ENCODE data around the gene COL18A1.

Gene COL18A1

DNA sequence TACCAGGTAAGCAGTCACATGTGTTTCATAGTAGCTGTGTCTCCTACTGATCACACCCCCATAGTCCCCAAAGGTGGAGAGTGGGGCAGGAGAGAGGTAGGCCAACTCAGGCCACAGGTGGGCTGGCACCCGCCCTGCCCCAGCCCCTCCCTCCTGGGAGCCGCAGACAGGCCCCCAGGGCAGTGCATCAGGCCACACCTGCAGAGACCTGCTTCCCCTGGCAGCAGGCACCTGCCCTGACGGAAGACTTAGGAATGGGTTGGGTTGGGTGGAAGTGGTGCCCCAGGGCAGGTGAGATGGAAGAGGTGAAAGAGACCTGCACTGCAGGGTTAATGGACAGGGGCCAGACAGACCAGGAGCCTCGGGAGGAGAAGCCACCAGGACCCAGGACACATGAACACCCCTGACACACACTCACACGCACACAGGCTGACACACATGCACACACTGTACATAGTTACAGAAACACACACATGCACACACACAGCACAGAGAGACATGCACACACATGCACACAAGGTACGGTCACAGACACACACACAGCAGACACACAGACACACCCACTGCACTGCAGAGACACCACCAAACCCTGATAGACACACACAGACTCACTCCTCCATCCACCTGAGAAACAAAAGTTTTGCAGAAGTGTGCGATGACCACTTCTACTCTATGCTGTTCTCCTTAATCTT lies 1.7 kb upstream of the COL18A1 start:
- no peak for DNase-seq

DNA sequence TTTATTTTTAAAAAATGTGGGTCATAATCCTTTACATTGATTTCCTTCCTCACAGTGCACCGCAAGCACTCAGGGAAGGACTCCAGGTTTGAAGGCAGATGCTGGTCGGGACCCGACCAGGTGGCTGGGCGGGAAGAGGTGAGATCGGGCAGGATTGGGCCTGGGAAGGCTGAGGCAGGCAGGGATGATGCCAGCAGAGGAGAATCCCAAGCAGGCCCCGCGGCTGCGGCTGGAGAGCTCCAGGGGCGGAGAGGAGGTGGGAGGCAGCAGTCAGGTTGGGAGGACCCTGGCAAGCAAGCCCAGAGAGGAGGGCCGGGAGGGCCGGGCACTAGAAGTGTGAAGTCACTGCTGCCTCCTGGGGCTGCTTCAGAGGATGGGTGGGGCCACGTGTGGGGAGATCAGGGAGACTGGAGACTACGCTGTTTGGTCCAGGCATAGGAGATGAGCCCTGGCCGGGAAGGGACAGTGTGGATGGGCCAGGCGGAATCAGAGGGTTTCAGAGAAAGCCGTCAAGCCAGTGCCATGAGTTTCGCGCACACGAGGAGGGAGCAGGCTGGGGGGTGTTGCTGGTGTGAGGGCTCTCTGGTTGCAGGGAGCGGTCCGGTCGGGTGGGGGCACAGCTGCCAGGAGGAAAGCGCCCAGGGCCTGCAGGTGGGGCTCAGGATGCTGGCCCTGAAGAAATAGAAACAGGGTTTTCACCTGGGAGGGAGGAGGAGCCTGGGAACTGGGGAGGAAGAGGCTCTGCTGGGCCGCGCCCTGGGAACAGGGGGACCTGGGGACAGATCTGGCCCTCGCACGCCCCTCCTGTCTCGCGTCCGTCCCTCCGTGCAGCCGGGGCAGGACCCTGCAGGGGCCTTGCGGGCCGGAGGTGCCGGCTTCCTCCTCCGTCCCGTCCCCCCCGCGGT lies 888 bp upstream of the COL18A1 start:
- no peak for DNase-seq

DNA sequence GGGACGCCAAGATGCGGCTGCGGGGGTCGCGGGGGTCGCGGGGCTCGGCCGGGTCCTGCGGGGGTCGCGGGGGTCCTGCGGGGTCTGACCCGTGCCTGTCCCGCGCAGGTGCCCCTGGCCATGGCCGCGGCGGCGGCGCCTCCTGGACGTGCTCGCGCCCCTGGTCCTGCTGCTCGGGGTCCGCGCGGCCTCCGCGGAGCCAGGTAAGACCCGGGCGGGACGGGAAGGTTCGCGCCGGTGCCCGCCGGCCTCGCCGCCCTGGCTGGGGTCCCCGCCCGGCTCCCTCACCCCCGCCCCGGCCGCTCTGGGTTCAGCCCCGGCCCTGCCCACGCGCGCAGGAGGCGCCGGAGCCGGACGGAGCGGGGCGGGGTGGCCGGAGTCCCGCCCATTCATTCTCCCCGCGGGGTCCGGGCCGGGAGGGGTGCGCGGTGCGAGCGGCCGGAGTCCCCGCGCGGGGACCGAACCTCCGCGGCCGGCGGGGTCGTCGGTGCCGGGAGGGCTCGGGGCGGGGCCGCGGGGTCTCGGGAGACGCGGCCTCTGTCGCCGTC lies 380 bp downstream of the COL18A1 start:
- DNase-seq: peak; percentile 4

DNA sequence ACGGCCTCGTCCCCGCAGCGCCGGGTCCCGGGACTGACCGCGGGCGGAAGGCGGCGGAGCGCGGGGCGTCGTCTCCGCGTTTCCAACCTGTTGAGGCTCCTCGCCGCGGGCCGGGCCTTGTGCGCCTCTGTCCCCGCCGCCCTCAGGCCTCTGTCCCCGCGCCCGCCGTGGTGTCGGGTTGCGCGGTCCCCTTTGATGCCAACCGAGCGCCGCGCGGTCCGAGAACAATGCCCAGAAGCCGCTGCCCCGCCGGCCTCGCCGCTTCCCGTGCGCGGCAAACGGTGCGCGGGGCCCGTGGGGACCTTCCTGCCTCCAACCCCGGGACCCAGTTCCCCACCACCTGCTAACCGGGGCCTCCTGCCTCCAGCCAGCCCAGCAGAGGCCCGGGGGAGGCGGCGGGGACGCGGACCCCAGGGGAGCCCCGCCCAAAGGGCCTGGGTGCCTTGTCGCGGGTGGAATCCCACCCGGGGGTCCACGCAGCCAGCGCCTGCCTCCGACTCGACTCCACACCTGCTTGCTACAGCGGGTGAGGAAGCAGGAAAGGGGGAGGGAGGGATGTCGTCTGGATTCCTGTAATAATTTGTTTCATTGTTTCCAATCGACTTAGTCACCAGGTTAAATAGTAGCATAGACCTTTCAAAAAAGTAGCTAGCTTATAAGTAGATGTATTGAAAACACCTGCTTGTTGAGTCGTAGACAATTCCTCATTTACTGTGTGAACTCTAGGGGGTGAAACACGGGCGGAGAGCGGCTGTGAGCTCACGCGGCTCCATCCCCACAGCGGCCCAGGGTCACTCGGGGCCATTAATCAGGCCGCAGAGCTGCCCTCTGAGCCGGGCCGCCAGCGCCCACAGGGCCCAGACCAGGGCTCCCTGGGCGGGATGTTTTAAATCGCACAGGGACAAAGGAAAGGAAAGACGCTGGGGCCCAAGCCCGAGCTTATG lies 1.1 kb downstream of the COL18A1 start:
- peak; percentile 4 for DNase-seq

DNA sequence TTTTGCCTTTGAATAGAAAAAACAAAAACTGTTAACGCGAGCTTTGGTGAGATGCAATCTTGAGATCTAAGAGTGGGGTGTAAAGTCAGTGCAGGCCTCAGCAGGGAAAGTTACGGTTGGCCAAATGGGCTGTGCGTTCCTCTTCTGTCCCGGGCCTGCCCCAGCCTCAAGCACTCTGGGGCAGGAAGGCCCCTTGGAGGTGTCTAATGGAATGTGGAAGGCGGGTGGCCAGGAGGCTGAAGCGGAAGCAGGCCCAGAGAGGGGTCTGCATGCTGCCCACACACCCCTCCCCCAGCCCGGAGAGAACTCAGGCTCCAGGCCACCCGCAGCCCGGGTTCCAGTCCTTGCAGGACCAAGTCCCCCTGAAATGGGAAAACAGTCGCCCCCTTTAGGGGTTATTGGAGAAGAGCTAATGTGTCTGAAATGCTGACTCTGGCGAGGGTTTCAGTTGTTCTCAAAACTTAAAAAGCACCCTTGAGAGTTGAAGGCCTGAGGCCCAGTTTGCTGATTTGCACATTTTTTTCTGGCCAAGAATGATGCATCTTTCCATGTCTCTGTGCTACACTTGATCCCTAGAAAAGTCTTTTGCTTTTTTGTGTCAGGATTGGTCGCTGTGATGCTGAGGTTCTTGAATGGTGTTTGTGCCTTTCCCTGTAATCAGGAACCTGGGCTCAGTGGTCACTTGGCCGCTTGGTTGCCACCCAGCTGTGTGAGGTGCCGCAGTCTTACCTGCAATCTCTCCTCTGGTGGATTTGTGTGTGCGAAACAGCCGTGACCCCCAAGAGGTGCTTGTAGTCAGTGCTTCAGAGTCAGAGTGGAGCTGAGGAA lies 2.0 kb downstream of the COL18A1 start:
- no peak for DNase-seq

DNA sequence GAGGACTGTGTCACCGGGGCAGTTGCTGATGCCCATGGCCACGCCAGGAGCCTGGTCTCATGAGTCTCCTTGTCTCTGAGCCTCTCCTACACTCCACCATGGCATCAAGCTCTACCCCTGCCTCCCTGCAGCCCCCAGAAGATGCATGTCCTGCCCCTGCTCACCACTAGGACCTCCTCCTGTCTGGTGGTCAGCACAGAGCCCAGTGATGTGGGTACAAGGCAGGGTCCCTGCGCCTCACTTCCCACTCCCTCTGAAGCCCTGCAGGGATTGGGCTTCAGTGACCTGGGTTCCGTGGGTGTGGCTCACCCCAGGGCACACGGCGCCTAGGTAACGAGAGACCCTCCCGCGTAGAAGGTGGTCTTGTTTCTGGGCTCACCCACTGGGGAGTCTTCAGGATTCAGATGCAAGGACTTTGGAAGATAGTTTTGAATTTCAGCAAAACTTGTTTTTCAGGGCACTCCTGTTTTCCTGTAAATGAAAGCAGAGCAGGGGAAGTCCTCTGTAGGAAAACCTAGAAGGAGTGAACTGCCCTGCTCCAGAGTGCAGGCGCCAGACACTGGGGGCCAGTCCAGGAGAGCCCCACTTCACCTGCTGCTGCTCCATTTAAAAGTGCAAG lies 2.8 kb downstream of the COL18A1 start:
- no peak for DNase-seq

DNA sequence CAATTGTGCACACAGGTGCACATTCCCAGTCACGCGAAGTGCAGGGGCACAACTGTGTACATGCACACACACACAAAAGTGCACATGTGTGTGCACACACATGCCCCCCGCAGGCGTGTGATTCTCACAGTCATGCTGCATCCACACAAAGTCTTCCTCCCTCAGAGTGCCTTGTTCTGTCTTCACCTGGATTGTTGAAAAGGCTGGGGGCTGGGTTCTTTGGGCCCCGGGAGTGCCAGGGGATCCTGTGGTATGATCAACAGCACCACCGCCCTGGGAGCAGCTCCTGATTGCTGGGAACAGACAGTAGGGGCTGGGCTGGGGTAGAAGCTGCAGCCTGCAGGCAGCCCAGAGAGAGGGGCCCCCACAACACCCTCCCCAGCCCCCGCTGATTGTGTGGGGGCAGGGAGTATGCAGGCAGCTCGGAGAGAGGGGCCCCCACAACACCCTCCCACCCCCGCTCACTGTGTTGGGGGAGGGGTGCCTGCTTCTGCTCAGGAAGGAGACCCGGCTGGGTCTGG lies 3.4 kb downstream of the COL18A1 start:
- no peak for DNase-seq

DNA sequence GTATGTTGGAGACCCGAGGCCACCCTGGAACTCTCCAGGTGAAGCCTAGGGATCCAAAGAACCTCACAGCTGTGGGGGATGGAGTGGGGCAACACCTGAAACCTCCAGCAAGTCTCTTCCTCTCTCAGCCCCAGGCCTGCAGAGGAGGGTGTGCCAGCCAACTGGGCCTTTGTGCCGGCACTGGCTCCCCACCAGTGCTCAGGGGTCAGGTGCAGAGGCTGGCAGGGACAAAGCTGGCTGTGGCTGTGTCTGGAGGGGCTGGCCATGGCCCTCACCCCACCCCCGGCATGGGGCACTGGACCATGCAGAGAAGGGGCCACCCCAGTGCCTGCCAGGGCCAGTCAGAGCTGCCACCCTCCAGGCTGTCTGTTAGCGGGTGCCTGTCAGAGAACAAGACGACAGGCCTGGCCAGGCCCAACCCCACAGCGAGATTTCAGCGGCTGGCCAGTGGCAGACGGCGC lies 3.9 kb downstream of the COL18A1 start:
- DNase-seq: no peak

DNA sequence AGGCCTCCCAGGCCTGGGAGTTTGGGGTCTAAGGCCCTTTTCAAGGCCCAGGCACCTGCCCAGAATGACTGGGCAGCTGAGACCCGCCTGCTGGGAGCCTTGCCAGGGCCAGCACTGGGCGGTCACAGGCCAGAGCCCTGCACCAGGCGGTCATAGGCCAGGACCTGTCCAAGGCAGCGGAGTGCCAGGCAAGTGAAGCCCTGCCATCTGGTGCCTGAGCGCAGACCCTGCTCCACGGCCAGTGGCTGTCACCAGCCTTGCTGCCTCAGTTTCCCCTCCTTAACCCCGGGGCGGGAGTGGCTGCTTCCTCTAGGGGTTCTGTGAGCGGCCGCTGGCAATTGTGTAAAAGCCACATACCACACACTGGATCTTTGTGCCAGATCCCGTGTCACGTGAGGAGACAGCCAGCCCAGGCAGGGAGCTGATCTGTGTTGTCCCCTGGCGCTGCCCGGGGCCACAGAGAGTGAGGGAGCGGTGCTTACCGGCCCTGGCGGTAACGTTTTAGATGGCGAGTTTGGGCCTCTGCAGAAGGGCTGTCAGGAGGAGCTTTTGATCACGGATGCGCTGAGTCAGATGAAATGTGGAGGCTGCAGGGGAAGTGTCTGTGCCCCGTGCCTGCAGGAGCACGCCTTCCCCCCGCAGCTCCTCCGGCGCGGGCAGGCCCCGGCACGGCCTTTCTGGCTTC lies 4.6 kb downstream of the COL18A1 start:
- no peak for DNase-seq

DNA sequence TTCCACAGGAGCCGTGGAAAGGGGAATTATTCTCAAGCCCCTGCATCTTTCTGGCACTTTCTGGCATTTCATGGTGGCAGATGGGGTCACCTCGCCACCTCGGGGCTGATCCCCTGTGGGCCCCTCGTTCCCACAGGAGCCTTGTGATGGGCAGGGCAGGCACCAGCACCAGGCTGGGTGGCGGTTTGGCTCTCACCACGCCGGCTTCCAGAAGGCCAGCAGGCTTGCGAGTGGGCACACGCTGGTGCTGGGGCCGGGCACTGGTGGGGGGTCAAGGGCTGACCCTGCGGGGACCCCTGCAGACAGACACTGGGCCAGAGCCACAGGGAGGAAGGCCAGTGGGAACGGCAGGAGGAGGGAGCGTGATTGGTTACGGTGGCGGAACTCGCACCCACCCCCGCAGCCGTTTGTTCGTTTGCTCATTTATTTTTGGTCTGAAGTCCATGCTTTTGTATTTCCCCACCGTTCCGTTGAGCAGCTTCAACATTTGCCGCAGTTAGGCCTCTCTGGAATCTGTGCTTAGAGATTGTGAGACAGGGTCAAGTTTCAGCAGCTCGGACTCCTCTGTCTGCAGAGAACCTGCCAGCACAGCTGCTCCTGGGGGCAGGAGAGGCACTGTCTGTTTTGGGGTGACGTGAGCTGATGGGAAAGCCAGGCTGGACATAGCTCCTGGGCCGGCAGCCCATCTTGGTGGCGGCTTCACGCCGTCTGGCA lies 5.3 kb downstream of the COL18A1 start:
- DNase-seq: no peak

DNA sequence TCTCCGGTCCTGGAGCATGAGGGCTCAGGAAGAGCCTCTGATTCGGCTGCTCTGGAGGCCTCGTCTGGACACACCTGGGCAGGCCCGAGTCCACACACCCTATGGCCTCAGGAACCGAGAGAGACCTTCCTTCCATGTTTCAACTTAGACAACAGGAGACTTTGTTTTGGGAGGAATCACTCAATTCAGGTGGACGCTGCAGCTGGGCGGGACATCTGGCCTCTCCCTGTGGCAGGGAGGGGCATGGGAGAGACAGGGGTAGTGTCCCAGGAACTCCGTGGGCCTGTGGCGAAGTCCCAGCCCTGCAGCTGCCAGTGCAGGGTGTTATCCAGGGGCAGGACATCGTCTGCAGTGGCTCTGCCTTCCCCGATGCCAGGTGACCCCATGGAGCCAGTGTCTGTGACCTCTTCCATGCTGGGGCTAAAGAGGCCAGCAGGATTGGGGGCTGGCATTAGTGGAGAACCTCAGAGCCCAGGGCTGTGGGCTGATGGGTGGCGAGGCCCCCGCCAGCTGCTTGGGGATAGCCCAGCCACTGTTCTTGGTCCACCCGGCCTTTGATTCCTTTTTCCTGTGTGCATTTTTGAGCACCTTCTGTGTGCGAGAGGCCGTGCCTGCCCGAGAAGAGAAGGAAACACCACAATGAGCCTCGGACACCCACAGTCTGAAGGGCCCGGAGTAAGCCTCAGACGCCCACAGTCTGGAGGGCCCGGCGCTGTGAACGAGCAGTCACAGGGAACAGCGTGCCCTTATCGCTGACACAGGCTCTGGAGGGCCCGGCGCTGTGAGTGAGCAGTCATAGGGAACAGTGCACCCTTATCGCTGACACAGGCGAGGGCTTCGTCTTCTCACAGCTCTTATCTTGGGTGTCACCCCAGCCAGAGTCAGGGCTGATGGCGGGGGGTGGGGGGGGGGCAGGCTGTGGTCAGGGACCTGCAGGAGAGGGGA lies 6.2 kb downstream of the COL18A1 start:
- no peak for DNase-seq

DNA sequence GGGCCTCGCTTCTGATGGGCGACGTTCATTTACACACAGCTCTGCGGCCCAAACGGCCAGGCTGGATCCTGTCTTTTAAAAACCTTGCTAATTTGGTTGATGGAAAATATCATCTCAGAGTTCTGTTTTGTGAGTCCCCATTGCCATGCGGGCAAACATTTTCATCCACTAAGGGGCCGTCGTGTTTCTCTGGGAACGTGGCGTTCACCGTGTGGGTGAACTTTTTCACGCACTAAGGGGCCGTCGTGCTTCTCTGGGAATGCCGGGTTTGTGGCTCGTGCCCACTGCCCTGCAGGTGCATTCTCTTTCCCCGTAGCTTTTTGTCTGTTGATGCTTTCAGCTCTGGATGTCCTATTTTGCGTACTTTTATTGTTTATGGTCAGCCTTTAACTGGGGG lies 6.8 kb downstream of the COL18A1 start:
- DNase-seq: no peak

DNA sequence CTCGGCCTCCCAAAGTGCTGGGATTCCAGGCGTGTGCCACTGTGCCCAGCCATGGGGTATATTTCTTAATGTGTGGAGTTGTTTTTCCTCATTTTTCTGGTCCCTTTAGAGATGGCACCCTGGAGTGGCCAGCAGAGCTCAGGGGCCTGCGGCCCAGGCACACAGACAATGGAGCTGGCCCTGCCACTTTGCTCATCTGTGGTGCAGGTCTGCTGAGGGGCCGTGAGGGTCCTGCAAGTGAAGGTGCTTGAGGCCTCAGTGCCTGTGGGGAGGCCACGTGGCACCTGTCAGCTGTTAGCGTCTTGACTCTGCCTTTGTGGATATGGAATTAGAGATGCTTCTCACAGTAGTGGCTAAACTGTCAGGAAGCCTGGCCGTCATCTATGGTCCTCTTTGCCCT lies 7.5 kb downstream of the COL18A1 start:
- no peak for DNase-seq

DNA sequence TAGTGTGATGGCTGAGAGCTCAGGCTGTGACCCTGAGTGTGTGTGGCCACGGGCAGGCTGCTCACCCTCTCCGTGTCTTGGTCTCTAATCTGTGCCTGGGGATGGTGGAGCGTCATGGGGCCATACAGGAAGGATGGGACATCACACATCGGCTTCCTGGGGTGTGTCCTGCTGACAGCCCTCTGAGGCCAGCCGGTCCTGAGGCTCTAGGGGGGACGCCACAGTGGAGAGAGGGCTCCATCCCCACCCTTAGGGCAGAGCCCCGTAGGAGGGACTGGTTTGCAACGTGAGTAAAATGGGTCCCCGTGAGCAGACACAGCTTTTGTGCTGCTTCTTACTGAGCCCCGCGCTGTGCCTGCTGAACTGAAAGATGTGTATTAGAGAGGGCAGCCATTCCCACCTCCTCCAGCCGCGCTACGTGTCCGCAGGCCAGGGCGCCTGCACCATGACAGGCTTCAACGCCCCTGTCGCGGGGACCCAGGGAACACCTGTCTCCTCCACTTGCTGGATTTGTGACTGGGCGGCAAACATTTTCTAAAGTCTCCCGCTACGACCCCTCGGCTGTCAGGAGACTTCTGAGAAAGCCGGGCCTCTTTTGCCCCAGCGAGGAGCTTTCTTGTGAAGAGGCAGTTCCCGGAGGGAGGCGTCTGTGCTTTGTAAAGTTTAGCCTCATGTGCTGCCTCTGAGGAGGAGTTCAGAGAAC lies 8.1 kb downstream of the COL18A1 start:
- no peak for DNase-seq

DNA sequence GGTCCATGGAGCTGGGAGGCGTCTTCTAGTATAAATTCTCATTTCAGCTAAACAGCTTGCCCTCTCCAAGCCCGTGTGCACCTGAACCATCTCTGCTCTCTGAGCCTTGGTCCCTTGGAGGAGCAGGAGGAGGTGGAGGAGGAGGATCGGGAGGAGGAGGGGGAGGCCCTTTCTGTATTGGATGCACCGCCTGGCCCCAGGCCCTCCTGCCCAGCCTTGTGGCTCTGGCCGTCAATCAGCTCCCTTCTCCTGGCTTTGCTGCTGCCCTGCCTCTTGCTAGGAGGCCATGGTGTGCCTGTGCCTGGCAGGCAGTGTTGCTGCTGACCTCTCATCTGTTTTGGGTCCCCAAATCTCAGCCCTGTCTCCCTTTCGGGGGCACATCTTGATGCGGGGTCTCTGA lies 9.0 kb downstream of the COL18A1 start:
- no peak for DNase-seq

DNA sequence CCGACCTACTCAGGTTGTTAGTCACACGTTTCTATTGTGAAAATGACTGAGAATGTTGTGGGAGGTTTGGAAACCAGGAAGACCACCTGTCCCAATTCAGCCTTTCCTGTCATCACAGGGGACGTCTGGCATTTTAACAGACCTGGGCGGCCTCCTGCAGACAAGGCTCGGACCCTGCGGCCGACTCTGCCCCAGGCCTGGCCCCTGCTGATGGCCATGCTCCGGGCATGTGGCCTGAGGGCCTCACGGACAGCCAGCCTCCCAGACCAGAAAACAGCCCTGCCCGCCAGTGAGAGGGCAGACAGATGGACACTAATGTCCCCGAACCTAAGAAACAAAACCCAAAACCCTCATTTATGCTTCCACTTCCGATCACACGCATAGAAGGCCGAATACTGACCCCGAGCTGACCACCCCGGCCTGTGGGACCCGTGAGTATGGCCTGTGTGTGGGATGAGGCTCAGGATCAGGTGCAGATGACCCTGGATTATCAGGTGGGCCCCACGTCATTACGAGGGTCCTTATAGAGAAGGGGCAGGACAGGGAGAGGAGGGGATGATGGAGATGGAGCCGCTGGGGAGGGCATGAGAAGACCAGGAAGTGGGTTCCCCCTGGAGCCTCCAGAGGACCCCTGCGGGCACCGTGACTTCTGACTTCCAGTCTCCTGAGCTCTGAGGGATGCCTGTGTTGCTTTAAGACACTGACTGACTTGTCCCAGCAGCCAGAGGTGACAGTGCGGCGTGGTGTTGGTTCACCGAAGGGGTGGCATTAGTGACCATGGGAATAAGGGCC lies 9.6 kb downstream of the COL18A1 start:
- no peak for DNase-seq

All from suppressor macrophage treated with lipopolysaccharide for 4 hours (primary cell).